ENCODE results near the gene PLB1.

DNA sequence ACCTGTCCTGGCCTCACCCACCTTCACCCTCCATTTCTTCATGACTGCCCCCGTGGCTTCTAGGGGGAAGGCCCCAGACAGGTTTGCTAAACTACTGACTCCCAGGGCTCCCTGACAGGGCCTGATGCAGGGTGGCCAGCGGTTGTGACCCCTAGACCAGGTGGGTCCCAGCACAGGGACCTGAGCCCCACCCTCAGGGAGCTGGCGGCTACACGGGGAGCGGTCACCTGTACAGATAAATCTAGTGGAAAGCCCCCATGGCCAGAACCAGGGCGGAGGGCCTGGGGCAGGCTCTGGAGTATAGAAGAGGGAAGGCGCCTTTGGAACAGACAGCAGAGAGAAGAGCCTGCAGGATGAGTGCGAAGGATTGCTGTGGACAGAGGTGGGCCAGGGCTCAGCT, 42.5 kb upstream of the PLB1 start:
- TF ChIP-seq, protein P1, sequence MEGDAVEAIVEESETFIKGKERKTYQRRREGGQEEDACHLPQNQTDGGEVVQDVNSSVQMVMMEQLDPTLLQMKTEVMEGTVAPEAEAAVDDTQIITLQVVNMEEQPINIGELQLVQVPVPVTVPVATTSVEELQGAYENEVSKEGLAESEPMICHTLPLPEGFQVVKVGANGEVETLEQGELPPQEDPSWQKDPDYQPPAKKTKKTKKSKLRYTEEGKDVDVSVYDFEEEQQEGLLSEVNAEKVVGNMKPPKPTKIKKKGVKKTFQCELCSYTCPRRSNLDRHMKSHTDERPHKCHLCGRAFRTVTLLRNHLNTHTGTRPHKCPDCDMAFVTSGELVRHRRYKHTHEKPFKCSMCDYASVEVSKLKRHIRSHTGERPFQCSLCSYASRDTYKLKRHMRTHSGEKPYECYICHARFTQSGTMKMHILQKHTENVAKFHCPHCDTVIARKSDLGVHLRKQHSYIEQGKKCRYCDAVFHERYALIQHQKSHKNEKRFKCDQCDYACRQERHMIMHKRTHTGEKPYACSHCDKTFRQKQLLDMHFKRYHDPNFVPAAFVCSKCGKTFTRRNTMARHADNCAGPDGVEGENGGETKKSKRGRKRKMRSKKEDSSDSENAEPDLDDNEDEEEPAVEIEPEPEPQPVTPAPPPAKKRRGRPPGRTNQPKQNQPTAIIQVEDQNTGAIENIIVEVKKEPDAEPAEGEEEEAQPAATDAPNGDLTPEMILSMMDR (conservative IDR thresholded peaks at IDR 0.05; ENCODE audit: low read length), result no peak
- TF ChIP-seq EZH2phosphoT487 (IDR thresholded peaks at IDR 0.05; ENCODE audit: borderline replicate concordance, low read depth, low read length), result no peak
